Lower leg skin (tissue), 4 donors: ENCODE data around the gene SANBR. TPM values are rescaled to one million over a fixed set of nuclear protein-coding genes. Genes with fewer than 3 reads are reported as not detected.

Experiments used
- DNase-seq, 2 donors: peaks; one replicate each; pipeline ENCODE4 v3.0.0-alpha.2; 2019; ENCODE audit warnings: low spot score in 2 of 2
- H3K4me3 ChIP-seq: fragments of 200-600 bp; sonication (generic); 2 replicates; pipeline ENCODE4 v1.5.1; 2017; ENCODE audit warnings: mild to moderate bottlenecking, low read depth; ENCODE audit not compliant: poor library complexity, severe bottlenecking
- CTCF ChIP-seq, 3 donors: fragments of 450-650 bp; IDR thresholded peaks; one replicate each; pipeline ENCODE4 v1.5.1; 2016; ENCODE audit warnings: antibody characterized with exemption in 3 of 3, mild to moderate bottlenecking in 3 of 3, moderate library complexity in 2 of 3
- POLR2A ChIP-seq, 2 donors: fragments of 450-650 bp; IDR thresholded peaks; one replicate each; pipeline ENCODE4 v1.6.1; 2016 to 2017; ENCODE audit warnings: antibody characterized with exemption in 2 of 2, mild to moderate bottlenecking in 1 of 2, moderate library complexity in 1 of 2
- WGBS, 2 donors: methylation state at CpG; one replicate each; pipeline ENCODE4 v1.1.5; 2018; 5-methylcytosine and 5-hydroxymethylcytosine counted together
- intact Hi-C: fragments of 100-400 bp; cut with DNase I; formaldehyde crosslinking; loops from one replicate; pipeline ENCODE4 v1.15.0; 2023; ENCODE audit warnings: low total_unique reads
- total RNA-seq, 4 donors: library from RNA; depleted of rRNA; stranded (reverse); fragments of >200 nt; gene quantifications; one replicate each; pipeline ENCODE4 v1.1.0, GENCODE V29; 2016

SANBR gene
- total RNA-seq, 4 donors from 2014 or later: 2.2 to 8.3 (median 4.4) TPM

DNA sequence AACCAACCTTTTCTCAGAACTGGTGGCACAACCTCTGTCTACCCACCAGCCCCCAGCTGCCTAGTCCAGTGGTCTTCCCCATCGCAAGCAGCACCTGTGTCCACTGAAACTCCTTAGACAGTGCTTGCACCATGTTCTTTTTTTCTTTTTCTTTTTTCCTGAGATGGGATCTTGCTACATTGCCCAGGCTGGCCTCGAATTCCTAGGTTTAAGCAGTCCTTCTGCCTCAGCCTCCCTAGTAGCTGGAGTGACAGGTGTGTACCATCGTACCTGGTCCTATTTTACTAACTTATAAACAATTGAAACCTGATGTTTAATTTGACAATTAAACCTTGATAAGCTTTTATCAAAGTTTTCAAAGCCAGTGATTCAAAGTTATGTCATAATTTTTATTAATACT lies 30.8 kb downstream of the SANBR start:
- intact Hi-C loops: no loop called here
- H3K4me3 ChIP-seq: no peak overlapping the region
- DNase-seq: no peak
- WGBS, 2 donors: 98 to 99% methylated on average over 3 of the region's 3 CpGs
- TF ChIP-seq CTCF (IDR thresholded peaks at IDR 0.05): no peak
- no peak for TF ChIP-seq POLR2A (IDR thresholded peaks at IDR 0.05)

- WGBS, 2 donors: 91 to 94% methylated on average over 4 of the region's 4 CpGs
- no peak for DNase-seq
- no peak for TF ChIP-seq CTCF (IDR thresholded peaks at IDR 0.05)
- no peak for TF ChIP-seq POLR2A (IDR thresholded peaks at IDR 0.05)
- H3K4me3 ChIP-seq: no peak overlapping the region
- intact Hi-C loops: no loop called here
Observed at GRCh38 chr2:61100801-61101200, 35.1 kb downstream of the SANBR start.

- WGBS, 2 donors: 68 to 73% methylated on average over 2 of the region's 2 CpGs
- H3K4me3 ChIP-seq: no peak overlapping the region
- TF ChIP-seq CTCF (IDR thresholded peaks at IDR 0.05): no peak
- no peak for TF ChIP-seq POLR2A (IDR thresholded peaks at IDR 0.05)
- intact Hi-C loops: no loop called here
- no peak for DNase-seq
Observed at GRCh38 chr2:61109291-61109690, 43.6 kb downstream of the SANBR start.

DNA sequence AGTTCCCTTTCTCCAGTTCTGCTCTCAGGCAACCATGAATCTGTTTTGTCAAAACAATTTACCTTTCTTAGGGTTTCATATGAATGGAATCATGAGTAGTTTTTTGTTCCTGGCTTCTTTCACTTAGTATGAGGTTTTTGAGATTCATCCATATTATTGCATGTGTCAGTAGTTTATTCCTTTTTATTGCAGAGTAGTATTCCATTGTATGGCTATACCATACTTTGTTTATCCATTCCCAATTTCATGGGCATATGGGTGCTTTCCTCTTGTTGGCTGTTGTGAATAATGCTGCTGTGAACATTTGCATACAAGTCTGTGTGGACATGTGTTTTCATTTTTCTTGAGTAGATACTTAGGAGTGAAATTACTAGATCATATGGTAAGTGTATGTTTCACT lies 46.0 kb downstream of the SANBR start:
- H3K4me3 ChIP-seq: no peak overlapping the region
- DNase-seq: no peak
- TF ChIP-seq POLR2A (IDR thresholded peaks at IDR 0.05) (no peak), CTCF (IDR thresholded peaks at IDR 0.05) (no peak)
- intact Hi-C loops: loop anchor here (10.0 kb wide), 1 partner anchor 1943 kb away; the partner anchor contains the start of gene OTX1

- H3K4me3 ChIP-seq: no peak overlapping the region
- whole genome bisulfite sequencing, 2 donors: 77 to 79% methylated on average over 6 of the region's 6 CpGs
- TF ChIP-seq CTCF (IDR thresholded peaks at IDR 0.05) (no peak), POLR2A (IDR thresholded peaks at IDR 0.05) (no peak)
- intact Hi-C loops: loop anchor here (10.0 kb wide), 1 partner anchor 1941 kb away; the partner anchor contains the start of gene OTX1
- DNase-seq: no peak
Observed at GRCh38 chr2:61114147-61114546, 48.5 kb downstream of the SANBR start.

Other genes starting within 250 kb of the SANBR start
- 10 to 100 TPM; 33.8 to 56.2 (median 41.2) TPM for gene REL, start 184.3 kb upstream of the SANBR start, total RNA-seq
- gene PEX13, start 48.2 kb upstream of the SANBR start, total RNA-seq: 10 to 100 TPM; 37.4 to 83.2 (median 47.7) TPM
- gene PUS10, start 47.6 kb upstream of the SANBR start, total RNA-seq: 10 to 100 TPM in 1 of 4 donors, 1 to 10 TPM in 3; 3.6 to 10.2 (median 6.0) TPM
- 10 to 100 TPM in 1 of 4 donors, 1 to 10 TPM in 3; 3.5 to 11.3 (median 6.2) TPM for gene C2orf74, start 96.3 kb downstream of the SANBR start, total RNA-seq